Hepatocyte (in vitro differentiated cells): ENCODE measurements around the gene ANKRD40. TPM values are rescaled to one million over a fixed set of nuclear protein-coding genes. Genes with fewer than 3 reads are reported as not detected.

Experiments
- DNase-seq: peaks from one replicate; pipeline ENCODE4 v3.0.0-alpha.2; 2016; ENCODE audit warnings: low spot score
- H2AFZ ChIP-seq: fragments of 200-600 bp; sonication (generic); 2 replicates; pipeline ENCODE4 v1.6.0; 2016; ENCODE audit warnings: antibody characterized with exemption, mild to moderate bottlenecking
- H3K27ac ChIP-seq: fragments of 200-600 bp; sonication (generic); 2 replicates; pipeline ENCODE4 v1.5.1; 2016; ENCODE audit warnings: mild to moderate bottlenecking
- H3K27me3 ChIP-seq: fragments of 200-600 bp; sonication (generic); 2 replicates; pipeline ENCODE4 v1.6.1; 2016
- H3K36me3 ChIP-seq: fragments of 200-600 bp; sonication (generic); replicated peaks from 2 replicates; pipeline ENCODE4 v1.5.1; 2016; ENCODE audit warnings: low read depth; ENCODE audit not compliant: insufficient read depth
- H3K4me1 ChIP-seq: fragments of 200-600 bp; sonication (generic); 2 replicates; pipeline ENCODE4 v1.5.1; 2016; ENCODE audit warnings: mild to moderate bottlenecking, moderate library complexity; ENCODE audit not compliant: insufficient read depth
- H3K4me2 ChIP-seq: fragments of 200-600 bp; sonication (generic); 2 replicates; pipeline ENCODE4 v1.6.0; 2016
- H3K4me3 ChIP-seq: fragments of 200-600 bp; sonication (generic); 2 replicates; pipeline ENCODE4 v1.5.1; 2016; ENCODE audit warnings: mild to moderate bottlenecking
- H3K79me2 ChIP-seq: fragments of 200-600 bp; sonication (generic); 2 replicates; pipeline ENCODE4 v1.6.0; 2017; ENCODE audit warnings: mild to moderate bottlenecking
- H3K9me2 ChIP-seq: fragments of 200-600 bp; sonication (generic); replicated peaks from 2 replicates; pipeline ENCODE4 v1.6.0; 2017; ENCODE audit warnings: mild to moderate bottlenecking; ENCODE audit not compliant: insufficient read depth
- H3K9me3 ChIP-seq: fragments of 200-600 bp; sonication (generic); 2 replicates; pipeline ENCODE4 v1.5.1; 2016; ENCODE audit warnings: low read depth, mild to moderate bottlenecking
- H4K20me1 ChIP-seq: fragments of 200-600 bp; sonication (generic); 2 replicates; pipeline ENCODE4 v1.6.0; 2016; ENCODE audit warnings: mild to moderate bottlenecking; ENCODE audit not compliant: insufficient read depth, poor library complexity, severe bottlenecking
- CTCF ChIP-seq: fragments of 200-600 bp; sonication (generic); IDR thresholded peaks from 2 replicates; pipeline ENCODE4 v1.5.1; 2016; ENCODE audit warnings: antibody characterized with exemption, mild to moderate bottlenecking; ENCODE audit not compliant: poor library complexity
- EZH2 ChIP-seq: fragments of 200-600 bp; sonication (generic); IDR thresholded peaks from 2 replicates; pipeline ENCODE4 v1.6.1; 2016; ENCODE audit warnings: antibody characterized with exemption, mild to moderate bottlenecking, borderline replicate concordance
- EZH2phosphoT487 ChIP-seq: fragments of 200-600 bp; sonication (generic); IDR thresholded peaks from one replicate; pipeline ENCODE4 v1.6.1; 2018; ENCODE audit warnings: antibody characterized with exemption, mild to moderate bottlenecking, low read depth, moderate library complexity; ENCODE audit not compliant: unreplicated experiment, severe bottlenecking
- WGBS: methylation state at CpG from one replicate; pipeline ENCODE4 v1.1.6; 2016; ENCODE audit warnings: low lambda C conversion rate; ENCODE audit errors: missing lambda C conversion rate; 5-methylcytosine and 5-hydroxymethylcytosine counted together
- polyA plus RNA-seq: library from polyadenylated mRNA; unstranded; fragments of >200 nt; fragmentation: Nextera tagmentation; extraction: Ambion mirVana; gene quantifications from 2 replicates; pipeline ENCODE4 v1.2.1, GENCODE V29; 2016
- total RNA-seq: library from RNA; depleted of rRNA; stranded (reverse); fragments of >200 nt; gene quantifications from 2 replicates; pipeline ENCODE4 v1.2.3, GENCODE V29; 2014

ANKRD40 gene
- total and polyA plus RNA-seq, 2 experiments from 2014 or later, result 10.3 to 28.1 TPM

- H3K27ac ChIP-seq, result peak overlapping the region; percentile 99
- H3K4me3 ChIP-seq, result no peak overlapping the region
- no peak for DNase-seq
- H3K4me1 ChIP-seq, result peaks cover 61% of the 10 kb centered on the region
- no peaks in the 10 kb centered on the region for H4K20me1 ChIP-seq
- TF ChIP-seq EZH2phosphoT487, result no peak
- TF ChIP-seq EZH2, result no peak
- H3K79me2 ChIP-seq, result no peaks in the 10 kb centered on the region
- H3K36me3 ChIP-seq, result no peaks in the 10 kb centered on the region
- 65% methylated on average over 9 of the region's 9 CpGs for WGBS
- no peak overlapping the region for H2AFZ ChIP-seq
- no peaks in the 10 kb centered on the region for H3K9me2 ChIP-seq
- peak overlapping the region; percentile 62 for H3K4me2 ChIP-seq
- H3K27me3 ChIP-seq, result no peaks in the 10 kb centered on the region
- H3K9me3 ChIP-seq, result no peaks in the 10 kb centered on the region
These were observed 16.7 kb downstream of the ANKRD40 start for GRCh38 chr17:50690887-50691549.

- Histone ChIP-seq H3K9me2 (no peaks in the 10 kb centered on the region), H3K36me3 (no peaks in the 10 kb centered on the region), H2AFZ (no peak overlapping the region), H3K79me2 (no peaks in the 10 kb centered on the region), H3K27me3 (no peaks in the 10 kb centered on the region), H3K9me3 (no peaks in the 10 kb centered on the region), H3K4me3 (no peak overlapping the region), H3K4me2 (no peak overlapping the region), H3K4me1 (peaks cover 68% of the 10 kb centered on the region), H4K20me1 (no peaks in the 10 kb centered on the region), H3K27ac (peak overlapping the region; percentile 99)
- 60% methylated on average over 19 of the region's 19 CpGs for WGBS
- DNase-seq, result no peak
- TF ChIP-seq CTCF (no peak), EZH2 (no peak), EZH2phosphoT487 (no peak)
These were observed 17.5 kb downstream of the ANKRD40 start for GRCh38 chr17:50689956-50690886.

GRCh38 chr17:50689251-50689650, 18.5 kb downstream of the ANKRD40 start:
- DNase-seq, result peak; percentile 58
- H3K4me2 ChIP-seq, result no peak overlapping the region
- TF ChIP-seq CTCF, result no peak
- TF ChIP-seq EZH2, result no peak
- TF ChIP-seq EZH2phosphoT487, result no peak
- WGBS, result 52% methylated on average over 4 of the region's 4 CpGs
- H3K27ac ChIP-seq, result peak overlapping the region; percentile 99
- H3K79me2 ChIP-seq, result no peaks in the 10 kb centered on the region
- H3K4me1 ChIP-seq, result peaks cover 70% of the 10 kb centered on the region
- no peaks in the 10 kb centered on the region for H3K27me3 ChIP-seq
- no peaks in the 10 kb centered on the region for H3K36me3 ChIP-seq
- H2AFZ ChIP-seq, result no peak overlapping the region
- H3K9me3 ChIP-seq, result no peaks in the 10 kb centered on the region
- no peak overlapping the region for H3K4me3 ChIP-seq
- no peaks in the 10 kb centered on the region for H4K20me1 ChIP-seq
- no peaks in the 10 kb centered on the region for H3K9me2 ChIP-seq

- 90% methylated on average over 3 of the region's 3 CpGs for WGBS
- peaks cover 70% of the 10 kb centered on the region for H3K4me1 ChIP-seq
These were observed 19.5 kb downstream of the ANKRD40 start for GRCh38 chr17:50688245-50688644.

More at GRCh38 chr17:50688245-50688644, 19.5 kb downstream of the ANKRD40 start:
- H3K27me3 ChIP-seq, result no peaks in the 10 kb centered on the region
- no peak overlapping the region for H2AFZ ChIP-seq
- H3K79me2 ChIP-seq, result no peaks in the 10 kb centered on the region
- H3K4me3 ChIP-seq, result no peak overlapping the region
- H3K9me3 ChIP-seq, result no peaks in the 10 kb centered on the region
- H3K9me2 ChIP-seq, result no peaks in the 10 kb centered on the region
- no peaks in the 10 kb centered on the region for H4K20me1 ChIP-seq
- H3K4me2 ChIP-seq, result no peak overlapping the region
- DNase-seq, result no peak
- TF ChIP-seq EZH2 (no peak), CTCF (no peak), EZH2phosphoT487 (no peak)
- H3K27ac ChIP-seq, result peak overlapping the region; percentile 99
- no peaks in the 10 kb centered on the region for H3K36me3 ChIP-seq
